ENCODE measurements around the gene CD276. TPM values are rescaled to one million over a fixed set of nuclear protein-coding genes. Genes with fewer than 3 reads are reported as not detected.

Gene CD276
- total RNA-seq, 2 experiments from 2014 or later, result not detected

DNA sequence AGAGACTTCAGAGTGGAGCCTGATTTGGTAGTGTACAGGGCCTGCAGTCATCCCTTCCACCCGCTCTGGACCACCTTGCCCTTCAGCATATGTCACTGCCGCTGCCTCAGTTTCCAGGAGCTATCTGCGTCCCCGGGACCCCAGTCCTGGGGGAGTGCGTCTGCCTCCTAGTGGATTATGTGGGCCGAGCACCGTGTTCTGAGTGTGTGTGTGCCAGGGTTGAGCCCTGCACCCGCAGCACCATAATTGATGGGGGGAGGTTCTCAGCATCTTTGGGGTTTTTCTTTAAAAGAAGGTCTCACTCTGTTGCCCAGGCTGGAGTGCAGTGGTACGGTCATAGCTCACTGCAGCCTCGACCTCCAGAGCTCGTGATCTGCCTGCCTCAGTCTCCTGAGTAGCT, 33.6 kb downstream of the CD276 start:
- Mint-ChIP-seq H3K4me1 (ENCODE audit: low read depth) (no peaks in the 10 kb centered on the region), H3K36me3 (ENCODE audit: low read depth) (no peaks in the 10 kb centered on the region), H3K4me3 (no peak overlapping the region), H3K27me3 (peaks cover 37% of the 10 kb centered on the region), H3K27ac (no peak overlapping the region), H3K9me3 (no peaks in the 10 kb centered on the region)
- TF ChIP-seq, protein P1, sequence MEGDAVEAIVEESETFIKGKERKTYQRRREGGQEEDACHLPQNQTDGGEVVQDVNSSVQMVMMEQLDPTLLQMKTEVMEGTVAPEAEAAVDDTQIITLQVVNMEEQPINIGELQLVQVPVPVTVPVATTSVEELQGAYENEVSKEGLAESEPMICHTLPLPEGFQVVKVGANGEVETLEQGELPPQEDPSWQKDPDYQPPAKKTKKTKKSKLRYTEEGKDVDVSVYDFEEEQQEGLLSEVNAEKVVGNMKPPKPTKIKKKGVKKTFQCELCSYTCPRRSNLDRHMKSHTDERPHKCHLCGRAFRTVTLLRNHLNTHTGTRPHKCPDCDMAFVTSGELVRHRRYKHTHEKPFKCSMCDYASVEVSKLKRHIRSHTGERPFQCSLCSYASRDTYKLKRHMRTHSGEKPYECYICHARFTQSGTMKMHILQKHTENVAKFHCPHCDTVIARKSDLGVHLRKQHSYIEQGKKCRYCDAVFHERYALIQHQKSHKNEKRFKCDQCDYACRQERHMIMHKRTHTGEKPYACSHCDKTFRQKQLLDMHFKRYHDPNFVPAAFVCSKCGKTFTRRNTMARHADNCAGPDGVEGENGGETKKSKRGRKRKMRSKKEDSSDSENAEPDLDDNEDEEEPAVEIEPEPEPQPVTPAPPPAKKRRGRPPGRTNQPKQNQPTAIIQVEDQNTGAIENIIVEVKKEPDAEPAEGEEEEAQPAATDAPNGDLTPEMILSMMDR (IDR thresholded peaks at IDR 0.05), result no peak
- Histone ChIP-seq H3K27ac (ENCODE audit: low read depth in 1 of 2, low read length in 2 of 2) (no peak overlapping the region), H3K4me1 (ENCODE audit: insufficient read depth, low read length) (no peaks in the 10 kb centered on the region), H3K9me3 (ENCODE audit: control insufficient read depth in 1 of 2, insufficient read depth in 1 of 2, low read length in 2 of 2) (peaks cover 0 to 9% of the 10 kb centered on the region in 2 experiments), H3K27me3 (ENCODE audit: control insufficient read depth in 1 of 2, insufficient read depth in 2 of 2, low read length in 2 of 2) (peaks cover 3 to 13% of the 10 kb centered on the region in 2 experiments), H3K4me3 (ENCODE audit: low read length) (no peak overlapping the region), H3K36me3 (ENCODE audit: insufficient read depth, low read length) (no peaks in the 10 kb centered on the region)
- POLR2A ChIA-PET, result no interaction called here
- CTCF ChIA-PET, result no interaction called here
- DNase-seq, result no peak
- intact Hi-C loops (cut with DNase I, micrococcal nuclease), result no loop called here
- no peak for ATAC-seq (ENCODE audit: poor library complexity)

DNA sequence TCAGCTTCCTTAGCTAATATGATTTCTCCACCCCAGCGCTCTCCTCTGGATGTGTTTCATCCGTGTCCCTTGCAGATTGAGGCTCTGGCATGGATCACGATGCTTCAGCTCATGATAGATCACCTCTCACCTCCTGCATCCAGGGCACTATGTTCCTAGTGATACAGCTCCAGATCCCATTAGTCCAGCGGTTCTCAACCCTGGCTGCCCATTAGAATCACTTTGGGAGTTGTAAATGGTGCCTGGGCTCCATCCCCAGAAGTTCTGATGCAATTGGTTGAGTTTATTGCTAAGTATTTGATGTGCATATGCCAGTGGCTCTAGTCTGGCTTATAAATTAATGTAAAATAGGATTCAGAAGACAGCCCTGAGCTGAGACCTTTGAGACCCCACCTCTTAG, 34.5 kb downstream of the CD276 start:
- Mint-ChIP-seq H3K4me3 (no peak overlapping the region), H3K27ac (no peak overlapping the region), H3K36me3 (ENCODE audit: low read depth) (no peaks in the 10 kb centered on the region), H3K4me1 (ENCODE audit: low read depth) (no peaks in the 10 kb centered on the region), H3K27me3 (peaks cover 31% of the 10 kb centered on the region), H3K9me3 (no peaks in the 10 kb centered on the region)
- DNase-seq (no peak), ATAC-seq (ENCODE audit: poor library complexity) (no peak)
- H3K4me1 ChIP-seq (ENCODE audit: insufficient read depth, low read length), result no peaks in the 10 kb centered on the region
- intact Hi-C loops (cut with DNase I, micrococcal nuclease), result no loop called here
- TF ChIP-seq, protein P1 (IDR thresholded peaks at IDR 0.05), result no peak
- POLR2A ChIA-PET, result no interaction called here
- H3K9me3 ChIP-seq (ENCODE audit: control insufficient read depth in 1 of 2, insufficient read depth in 1 of 2, low read length in 2 of 2), result peaks cover 0 to 9% of the 10 kb centered on the region in 2 experiments
- H3K4me3 ChIP-seq (ENCODE audit: low read length), result no peak overlapping the region
- no peak overlapping the region for H3K27ac ChIP-seq (ENCODE audit: low read depth in 1 of 2, low read length in 2 of 2)
- no peaks in the 10 kb centered on the region for H3K36me3 ChIP-seq (ENCODE audit: insufficient read depth, low read length)
- H3K27me3 ChIP-seq (ENCODE audit: control insufficient read depth in 1 of 2, insufficient read depth in 2 of 2, low read length in 2 of 2), result peaks cover 3 to 13% of the 10 kb centered on the region in 2 experiments
- CTCF ChIA-PET, result no interaction called here

DNA sequence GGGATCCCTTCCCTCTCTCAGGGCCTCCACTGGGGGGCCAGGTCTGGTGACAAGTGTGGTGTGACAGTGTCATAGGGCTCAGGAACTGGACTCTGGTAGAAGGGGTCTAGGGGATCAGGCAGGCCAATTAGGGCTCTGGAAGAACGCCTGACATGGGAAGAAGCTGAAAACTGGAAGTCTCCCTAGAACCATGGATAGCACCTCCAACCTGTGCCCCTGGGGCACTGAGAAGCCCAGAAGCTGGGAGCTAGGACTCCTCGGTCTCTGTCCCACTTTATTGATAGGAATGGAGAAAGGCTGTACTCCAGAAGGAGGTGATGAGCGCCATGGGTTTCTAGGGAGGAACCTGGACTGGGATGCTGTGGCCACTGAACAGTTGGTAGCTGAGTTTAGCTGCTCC, 38.2 kb downstream of the CD276 start:
- H3K36me3 ChIP-seq (ENCODE audit: insufficient read depth, low read length), result no peaks in the 10 kb centered on the region
- no peaks in the 10 kb centered on the region for H3K4me1 ChIP-seq (ENCODE audit: insufficient read depth, low read length)
- peaks cover 45% of the 10 kb centered on the region for H3K27me3 Mint-ChIP-seq
- no peak overlapping the region for H3K27ac ChIP-seq (ENCODE audit: low read depth in 1 of 2, low read length in 2 of 2)
- no peak for DNase-seq
- intact Hi-C loops (cut with DNase I, micrococcal nuclease), result no loop called here
- peaks cover 3 to 17% of the 10 kb centered on the region in 2 experiments for H3K27me3 ChIP-seq (ENCODE audit: control insufficient read depth in 1 of 2, insufficient read depth in 2 of 2, low read length in 2 of 2)
- no peak for ATAC-seq (ENCODE audit: poor library complexity)
- POLR2A ChIA-PET, result no interaction called here
- H3K36me3 Mint-ChIP-seq (ENCODE audit: low read depth), result no peaks in the 10 kb centered on the region
- H3K4me3 Mint-ChIP-seq, result no peak overlapping the region
- no peak overlapping the region for H3K4me3 ChIP-seq (ENCODE audit: low read length)
- no peaks in the 10 kb centered on the region for H3K4me1 Mint-ChIP-seq (ENCODE audit: low read depth)
- peaks cover 0 to 9% of the 10 kb centered on the region in 2 experiments for H3K9me3 ChIP-seq (ENCODE audit: control insufficient read depth in 1 of 2, insufficient read depth in 1 of 2, low read length in 2 of 2)
- no peaks in the 10 kb centered on the region for H3K9me3 Mint-ChIP-seq
- TF ChIP-seq, protein P1 (IDR thresholded peaks at IDR 0.05), result no peak
- CTCF ChIA-PET, result no interaction called here
- H3K27ac Mint-ChIP-seq, result no peak overlapping the region

Measured in CD4-positive, alpha-beta T cell (primary cell).